Measurements from ENCODE around the gene MRPS10. TPM values are rescaled to one million over a fixed set of nuclear protein-coding genes. Genes with fewer than 3 reads are reported as not detected.

The MRPS10 gene
- total and polyA plus RNA-seq, 10 of the 15 experiments (the other 5 are each of a cell fraction or from before 2014, with no cell fraction given), result 28.5 to 83.3 (median 52.8) TPM

DNA sequence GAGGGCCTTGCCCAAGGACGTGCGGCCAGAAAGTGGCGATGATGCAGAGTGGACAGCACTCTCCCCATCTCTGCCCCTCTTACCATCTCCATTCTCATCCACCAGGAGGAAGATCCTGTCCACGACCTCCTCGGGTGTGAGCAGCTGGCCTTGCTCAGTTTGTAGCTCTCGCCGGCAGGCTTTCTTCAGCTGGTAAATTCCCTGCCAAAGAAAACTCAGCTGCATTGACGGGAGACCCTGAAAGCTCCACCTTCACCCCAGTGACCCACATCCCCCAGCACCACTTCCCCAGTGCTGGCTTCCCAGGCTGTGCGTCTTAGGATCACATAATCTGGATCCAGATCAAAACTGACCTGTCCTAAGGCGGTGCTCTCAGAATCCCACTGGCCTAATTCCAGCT lies 32.1 kb downstream of the MRPS10 start:
- TF ChIP-seq SUPT20H (IDR thresholded peaks at IDR 0.05; ENCODE audit: borderline replicate concordance, control insufficient read depth, low read depth, low read length), result no peak
- no peak for TF ChIP-seq ZNF274 (IDR thresholded peaks at IDR 0.05; ENCODE audit: insufficient read depth, insufficient read length)
- TF ChIP-seq ASH2L (IDR thresholded peaks at IDR 0.05; ENCODE audit: borderline replicate concordance, low read depth), result no peak
- TF ChIP-seq CREM (IDR thresholded peaks at IDR 0.05; ENCODE audit: low read depth), result no peak
- TF ChIP-seq MEF2A (IDR thresholded peaks at IDR 0.05; ENCODE audit: insufficient read depth, low read depth, low read length), result no peak
- no peak for TF ChIP-seq GATAD2B (conservative IDR thresholded peaks at IDR 0.05; ENCODE audit: low read depth)
- no peak for TF ChIP-seq POU2F2 (IDR thresholded peaks at IDR 0.05; ENCODE audit: borderline replicate concordance, low read depth, low read length)
- BruUV-seq (replicated peaks), result no TSS peak

DNA sequence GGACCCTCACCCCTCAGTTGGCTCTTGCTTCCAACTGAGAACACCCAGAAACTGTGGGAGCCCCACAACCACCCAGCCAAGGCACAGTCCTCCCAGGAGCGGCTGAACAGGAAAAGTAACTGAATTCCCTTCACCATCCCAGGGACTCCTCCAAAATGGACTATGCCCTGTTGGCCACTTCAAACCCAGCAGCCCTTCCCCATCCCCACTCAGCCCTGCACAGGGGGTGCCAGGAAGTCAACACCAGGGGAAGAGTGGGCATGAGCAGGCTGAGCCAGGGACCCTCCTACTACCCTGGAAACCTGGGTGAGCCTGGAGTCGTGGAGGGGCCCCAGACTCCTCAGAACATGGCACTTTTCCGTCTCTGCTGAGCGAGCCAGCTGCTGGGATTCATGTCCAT lies 33.2 kb downstream of the MRPS10 start:
- DNase-seq (ENCODE audit: low read depth, low spot score), result no peak
- ChIA-PET CTCF (no interaction called here), RAD21 (ENCODE audit: unreplicated experiment) (no interaction called here), POLR2A (no interaction called here), SMC1A (ENCODE audit: uncharacterized antibody, unreplicated experiment) (no interaction called here)
- no peak for ATAC-seq
- WGBS (ENCODE audit: insufficient coverage, insufficient replicate concordance, low lambda C conversion rate, missing lambda C conversion rate), result 43% methylated on average over 4 of the region's 4 CpGs
- Histone ChIP-seq H3K27me3 (replicated peaks in 1 of 2; ENCODE audit: control insufficient read depth in 2 of 2, insufficient read depth in 2 of 2, low read length in 1 of 2) (no peaks in the 10 kb centered on the region; a peak in 1 of 4 replicates), H3K27ac (ENCODE audit: control insufficient read depth, insufficient read depth) (no peak overlapping the region), H3K79me2 (ENCODE audit: control insufficient read depth, insufficient read depth, low read length) (no peaks in the 10 kb centered on the region), H3K36me3 (ENCODE audit: control insufficient read depth in 2 of 2, insufficient read depth in 2 of 2, low read length in 1 of 2) (no peaks in the 10 kb centered on the region), H3K4me2 (ENCODE audit: control insufficient read depth, insufficient read depth) (no peak overlapping the region), H3K9me3 (replicated peaks; ENCODE audit: control insufficient read depth, insufficient read depth, low read length) (no peaks in the 10 kb centered on the region), H2AFZ (ENCODE audit: control insufficient read depth, low read depth, low read length) (no peak overlapping the region), H3K4me1 (ENCODE audit: control insufficient read depth, insufficient read depth, low read length) (no peaks in the 10 kb centered on the region), H3K9ac (ENCODE audit: control insufficient read depth, insufficient read depth, low read length) (no peak overlapping the region), H4K20me1 (ENCODE audit: control insufficient read depth, insufficient read depth) (no peaks in the 10 kb centered on the region), H3K4me3 (no peak overlapping the region)
- no peak for FAIRE-seq
- intact Hi-C loops (cut with micrococcal nuclease; ENCODE audit: unreplicated experiment), result no loop called here
- in situ Hi-C loops (cut with MboI), result no loop called here
- no TSS peak for BruUV-seq (replicated peaks)
- TF ChIP-seq, protein P1, sequence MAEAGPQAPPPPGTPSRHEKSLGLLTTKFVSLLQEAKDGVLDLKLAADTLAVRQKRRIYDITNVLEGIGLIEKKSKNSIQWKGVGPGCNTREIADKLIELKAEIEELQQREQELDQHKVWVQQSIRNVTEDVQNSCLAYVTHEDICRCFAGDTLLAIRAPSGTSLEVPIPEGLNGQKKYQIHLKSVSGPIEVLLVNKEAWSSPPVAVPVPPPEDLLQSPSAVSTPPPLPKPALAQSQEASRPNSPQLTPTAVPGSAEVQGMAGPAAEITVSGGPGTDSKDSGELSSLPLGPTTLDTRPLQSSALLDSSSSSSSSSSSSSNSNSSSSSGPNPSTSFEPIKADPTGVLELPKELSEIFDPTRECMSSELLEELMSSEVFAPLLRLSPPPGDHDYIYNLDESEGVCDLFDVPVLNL (IDR thresholded peaks at IDR 0.05; ENCODE audit: low read depth, low read length), result no peak
- no peak for TF ChIP-seq SREBF1 (IDR thresholded peaks at IDR 0.05; ENCODE audit: low read length)

More for the DNA sequence above, 32.1 kb downstream of the MRPS10 start:
- CTCF ChIA-PET, result interaction anchor here (0.9 kb wide), 2 partner anchors 32 to 51 kb away, joined by 3 read pairs; no protein-coding TSS in a partner anchor
- intact Hi-C loops (cut with micrococcal nuclease; ENCODE audit: unreplicated experiment), result no loop called here
- SMC1A ChIA-PET (ENCODE audit: uncharacterized antibody, unreplicated experiment), result no interaction called here
- in situ Hi-C loops (cut with MboI), result no loop called here
- no peak overlapping the region for H3K4me3 ChIP-seq
- H2AFZ ChIP-seq (ENCODE audit: control insufficient read depth, low read depth, low read length), result no peak overlapping the region
- H4K20me1 ChIP-seq (ENCODE audit: control insufficient read depth, insufficient read depth), result no peaks in the 10 kb centered on the region
- WGBS (ENCODE audit: insufficient coverage, insufficient replicate concordance, low lambda C conversion rate, missing lambda C conversion rate), result 71% methylated on average over 10 of the region's 10 CpGs
- RAD21 ChIA-PET (ENCODE audit: unreplicated experiment), result no interaction called here
- no peaks in the 10 kb centered on the region; a peak in 1 of 4 replicates for H3K27me3 ChIP-seq (replicated peaks in 1 of 2; ENCODE audit: control insufficient read depth in 2 of 2, insufficient read depth in 2 of 2, low read length in 1 of 2)
- no peaks in the 10 kb centered on the region for H3K4me1 ChIP-seq (ENCODE audit: control insufficient read depth, insufficient read depth, low read length)
- no peaks in the 10 kb centered on the region for H3K36me3 ChIP-seq (ENCODE audit: control insufficient read depth in 2 of 2, insufficient read depth in 2 of 2, low read length in 1 of 2)
- H3K27ac ChIP-seq (ENCODE audit: control insufficient read depth, insufficient read depth), result no peak overlapping the region
- H3K4me2 ChIP-seq (ENCODE audit: control insufficient read depth, insufficient read depth), result no peak overlapping the region
- POLR2A ChIA-PET, result no interaction called here
- no peak overlapping the region for H3K9ac ChIP-seq (ENCODE audit: control insufficient read depth, insufficient read depth, low read length)
- no peak for DNase-seq (ENCODE audit: low read depth, low spot score)
- FAIRE-seq, result no peak
- no peak for ATAC-seq
- H3K9me3 ChIP-seq (replicated peaks; ENCODE audit: control insufficient read depth, insufficient read depth, low read length), result no peaks in the 10 kb centered on the region
- no peaks in the 10 kb centered on the region for H3K79me2 ChIP-seq (ENCODE audit: control insufficient read depth, insufficient read depth, low read length)

Measured in GM12878 (cell line).